SHP77 treated with DMSO at 0.1 percent for 48 hours (cell line): ENCODE results near the gene TCTN2.

Experiments used
- DNase-seq: peaks from one replicate; lab custom pipeline; 2025; lab: John Stamatoyannopoulos, UW

The TCTN2 gene

GRCh38 chr12:123741937-123742572 is 71.1 kb downstream of the TCTN2 start:
- DNase-seq, result no peak

DNA sequence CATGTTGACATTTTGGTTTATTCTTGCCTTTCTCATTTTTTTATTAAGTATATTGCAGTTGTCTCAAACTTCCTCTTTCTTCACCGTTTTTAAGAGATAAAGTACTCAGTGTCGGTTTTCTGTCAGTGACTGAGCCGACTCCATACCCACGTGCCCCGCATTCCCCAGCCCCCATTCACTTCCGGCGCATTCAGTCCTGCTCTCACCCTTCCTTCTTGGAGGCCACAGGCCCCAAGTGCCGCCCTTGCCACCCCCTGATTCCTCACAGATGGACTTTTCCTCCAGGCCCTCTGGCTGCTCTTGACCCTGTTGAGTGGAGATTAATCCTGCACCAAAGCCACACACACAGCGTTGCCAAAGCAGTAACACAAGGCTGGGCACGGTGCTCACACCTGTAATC is 72.1 kb downstream of the TCTN2 start:
- DNase-seq, result no peak

DNA sequence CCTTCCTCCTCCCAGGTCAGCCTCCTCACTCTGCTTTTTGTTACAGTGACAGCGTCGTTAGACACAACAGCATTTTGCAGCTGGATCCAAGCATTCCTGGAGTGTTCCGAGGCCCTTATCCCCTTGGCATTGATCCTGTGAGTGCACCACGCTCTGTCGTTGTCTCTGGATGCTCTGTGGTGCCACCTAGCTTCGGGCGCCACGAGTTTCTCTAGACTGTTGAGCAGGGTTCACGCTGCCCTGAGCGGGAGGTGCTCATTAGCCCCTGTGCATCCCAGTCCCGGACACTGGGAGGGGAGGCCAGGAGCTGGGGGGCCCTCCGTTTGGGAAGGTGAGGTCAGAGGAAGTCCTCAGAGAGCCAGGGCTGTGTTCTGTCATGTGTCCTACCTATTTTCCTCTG is 73.9 kb downstream of the TCTN2 start:
- no peak for DNase-seq

GRCh38 chr12:123747309-123747708 is 76.4 kb downstream of the TCTN2 start:
- no peak for DNase-seq

GRCh38 chr12:123748161-123748560 is 77.2 kb downstream of the TCTN2 start:
- no peak for DNase-seq

GRCh38 chr12:123748661-123749060 is 77.7 kb downstream of the TCTN2 start:
- DNase-seq, result no peak

GRCh38 chr12:123749355-123749754 is 78.4 kb downstream of the TCTN2 start:
- no peak for DNase-seq

GRCh38 chr12:123750159-123750656 is 79.3 kb downstream of the TCTN2 start:
- no peak for DNase-seq

DNA sequence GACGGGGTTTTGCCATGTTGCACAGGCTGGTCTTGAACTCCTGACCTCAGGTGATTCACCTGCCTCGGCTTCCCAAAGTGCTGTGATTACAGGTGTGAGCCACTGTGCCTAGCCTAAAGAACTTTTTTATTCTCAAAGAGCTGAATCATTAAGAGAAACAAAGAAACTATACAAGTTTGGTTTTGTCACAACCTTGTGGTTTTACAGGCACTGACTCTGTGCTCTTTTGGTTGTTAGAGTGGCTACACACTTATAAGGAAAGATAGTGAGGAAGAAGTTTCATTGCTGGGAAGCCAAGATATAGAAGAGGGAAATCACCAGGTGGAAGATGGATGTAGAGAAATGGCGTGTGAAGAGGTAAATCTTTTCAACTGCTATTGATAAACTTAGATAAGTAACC is 81.1 kb downstream of the TCTN2 start:
- no peak for DNase-seq

DNA sequence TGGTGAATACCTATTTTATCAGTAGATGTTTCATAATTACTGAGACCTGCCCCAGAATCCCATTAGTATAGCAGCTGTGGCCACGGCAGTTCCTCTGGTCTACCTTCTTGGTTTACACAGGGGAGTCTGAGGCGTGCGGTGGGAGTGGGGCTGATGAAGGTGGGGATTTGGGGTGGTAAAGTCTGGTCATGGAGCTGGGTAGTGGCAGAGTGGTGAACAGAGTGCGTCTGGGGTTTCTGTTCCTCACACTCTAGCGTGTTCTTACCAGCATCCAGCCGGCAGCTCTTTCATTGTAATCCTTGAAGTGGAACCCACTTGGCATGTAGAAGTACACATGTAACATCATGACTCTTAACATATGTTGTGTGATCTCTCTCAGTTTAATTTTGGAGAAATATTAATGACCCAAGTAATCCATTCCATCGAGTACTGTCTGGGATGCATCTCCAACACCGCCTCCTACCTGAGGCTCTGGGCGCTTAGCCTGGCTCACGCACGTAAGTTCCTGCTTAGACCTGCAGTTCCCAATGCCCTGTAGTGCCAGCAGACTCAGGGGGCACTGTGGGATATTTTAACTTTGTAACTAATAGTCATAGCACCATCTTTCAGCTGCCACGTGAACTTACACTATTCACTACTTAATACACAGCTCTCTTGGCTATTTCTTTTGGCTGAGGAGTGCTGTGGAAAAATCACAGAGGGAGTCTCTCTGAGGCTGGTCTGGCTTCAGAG is 83.3 kb downstream of the TCTN2 start:
- DNase-seq, result no peak

DNA sequence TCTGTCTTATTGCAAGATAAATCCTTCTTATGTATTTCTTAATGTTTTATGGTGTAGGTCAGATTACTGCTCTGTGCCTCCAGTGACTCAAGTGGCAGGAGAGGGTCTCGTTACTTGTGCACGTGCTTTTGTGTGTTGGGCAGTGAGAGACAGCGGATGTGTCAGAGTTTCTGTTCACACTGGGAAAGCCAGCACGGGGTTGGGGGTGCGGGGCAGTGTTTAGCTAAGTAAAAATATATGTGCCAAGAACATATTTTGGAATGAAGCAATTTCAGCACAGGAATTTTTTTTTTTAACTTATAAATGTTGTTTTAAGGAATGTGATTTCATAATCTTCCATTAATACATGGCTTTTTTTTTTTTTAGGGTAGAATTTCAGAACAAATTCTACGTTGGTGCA is 86.6 kb downstream of the TCTN2 start:
- DNase-seq, result no peak
